ENCODE results near the gene ANKRD36C.
"Not testable (repeated sequence)": the region's sequence is repeated elsewhere in the genome, so short reads cannot be mapped to it uniquely, and the experiment has no call there.

The ANKRD36C gene

DNA sequence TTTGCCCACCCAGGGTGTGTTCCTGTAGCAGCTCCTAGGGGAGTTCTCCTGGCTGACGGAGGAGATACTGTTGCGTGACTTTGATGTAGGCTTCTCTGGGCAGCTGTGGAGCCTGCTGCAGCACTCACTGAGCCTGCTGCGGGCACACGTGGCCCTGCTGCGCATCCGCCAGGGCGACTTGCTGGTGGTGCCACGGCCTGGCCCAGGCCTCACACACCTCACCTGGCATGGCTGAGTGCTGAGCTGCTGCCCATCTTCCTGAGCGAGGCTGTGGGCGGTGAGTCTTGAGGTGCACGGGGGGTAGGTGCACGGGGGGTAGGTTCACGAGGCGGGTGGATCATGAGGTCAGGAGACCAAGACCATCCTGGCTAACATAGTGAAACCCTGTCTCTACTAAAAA, 191.7 kb downstream of the ANKRD36C start:
- in situ Hi-C loops (cut with HindIII; ENCODE audit: low sequenced_read_pairs) = no loop called here

- in situ Hi-C loops (cut with HindIII; ENCODE audit: low sequenced_read_pairs) = not testable (repeated sequence)
Measured at GRCh38 chr2:95799147-95799889, 192.3 kb downstream of the ANKRD36C start.

GRCh38 chr2:95796249-95797099, 195.2 kb downstream of the ANKRD36C start:
- in situ Hi-C loops (cut with HindIII; ENCODE audit: low sequenced_read_pairs) = not testable (repeated sequence)

GRCh38 chr2:95793970-95794369, 197.7 kb downstream of the ANKRD36C start:
- in situ Hi-C loops (cut with HindIII; ENCODE audit: low sequenced_read_pairs) = not testable (repeated sequence)

- in situ Hi-C loops (cut with HindIII; ENCODE audit: low sequenced_read_pairs) = not testable (repeated sequence)
Measured at GRCh38 chr2:95790180-95790579, 201.4 kb downstream of the ANKRD36C start.

- in situ Hi-C loops (cut with HindIII; ENCODE audit: low sequenced_read_pairs) = not testable (repeated sequence)
Measured at GRCh38 chr2:95789385-95789784, 202.2 kb downstream of the ANKRD36C start.

DNA sequence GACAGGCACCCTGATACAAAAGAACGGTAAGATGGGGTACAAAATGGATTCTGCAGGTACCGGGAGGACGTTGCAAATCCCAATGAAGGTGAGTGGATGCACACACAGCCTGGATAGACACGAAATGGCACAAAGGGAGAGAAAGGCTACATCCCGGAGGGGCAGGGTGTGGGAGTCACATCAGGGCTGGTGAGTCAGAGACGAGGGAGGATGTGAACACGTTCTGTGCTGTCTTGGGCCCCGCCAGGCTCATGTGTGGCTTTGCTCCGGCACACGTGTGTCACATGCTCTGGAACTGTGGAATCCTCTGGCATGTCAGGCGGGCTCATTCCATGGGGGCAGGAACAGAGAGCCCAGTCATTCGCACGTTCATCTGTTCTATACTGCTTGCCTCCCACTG, 203.0 kb downstream of the ANKRD36C start:
- in situ Hi-C loops (cut with HindIII; ENCODE audit: low sequenced_read_pairs) = not testable (repeated sequence)
